HG03520 (cell line): ENCODE data around the gene ZFP36L1.

Experiments used
- ATAC-seq: cut with Tn5 transposase; IDR thresholded peaks from one replicate; pipeline ENCODE4 v1.9.1; 2021; ENCODE audit warnings: mild to moderate bottlenecking, moderate library complexity; ENCODE audit not compliant: unreplicated experiment

The ZFP36L1 gene

GRCh38 chr14:68816943-68817430 is 24.1 kb upstream of the ZFP36L1 start:
- no peak for ATAC-seq

GRCh38 chr14:68816183-68816942 is 23.5 kb upstream of the ZFP36L1 start:
- ATAC-seq: peak; percentile 42

- ATAC-seq: no peak
Observed at GRCh38 chr14:68815298-68816182, 22.7 kb upstream of the ZFP36L1 start.

- ATAC-seq: no peak
Observed at GRCh38 chr14:68814539-68815297, 21.9 kb upstream of the ZFP36L1 start.

- no peak for ATAC-seq
Observed at GRCh38 chr14:68814238-68814538, 21.3 kb upstream of the ZFP36L1 start.

- ATAC-seq: no peak
Observed at GRCh38 chr14:68813318-68813838, 20.5 kb upstream of the ZFP36L1 start.

- no peak for ATAC-seq
Observed at GRCh38 chr14:68811171-68811570, 18.3 kb upstream of the ZFP36L1 start.

- no peak for ATAC-seq
Observed at GRCh38 chr14:68810173-68811153, 17.6 kb upstream of the ZFP36L1 start.

GRCh38 chr14:68809524-68809923 is 16.7 kb upstream of the ZFP36L1 start:
- no peak for ATAC-seq

- ATAC-seq: no peak
Observed at GRCh38 chr14:68808696-68809480, 16.0 kb upstream of the ZFP36L1 start.

GRCh38 chr14:68807987-68808386 is 15.1 kb upstream of the ZFP36L1 start:
- no peak for ATAC-seq

GRCh38 chr14:68807148-68807600 is 14.3 kb upstream of the ZFP36L1 start:
- no peak for ATAC-seq

GRCh38 chr14:68806526-68807147 is 13.8 kb upstream of the ZFP36L1 start:
- ATAC-seq: no peak

GRCh38 chr14:68805414-68805813 is 12.5 kb upstream of the ZFP36L1 start:
- no peak for ATAC-seq

GRCh38 chr14:68801631-68802030 is 8.8 kb upstream of the ZFP36L1 start:
- ATAC-seq: no peak

- ATAC-seq: no peak
Observed at GRCh38 chr14:68800953-68801352, 8.1 kb upstream of the ZFP36L1 start.

- no peak for ATAC-seq
Observed at GRCh38 chr14:68800390-68800789, 7.5 kb upstream of the ZFP36L1 start.

- ATAC-seq: no peak
Observed at GRCh38 chr14:68798621-68799020, 5.8 kb upstream of the ZFP36L1 start.
